KMS-11 (cell line): ENCODE measurements around the gene PKHD1.

Experiments used
- H2AFZ ChIP-seq: fragments of 200-600 bp; sonication (generic); 2 replicates; pipeline ENCODE4 v1.6.1; 2016; ENCODE audit warnings: antibody characterized with exemption, mixed run types, low read depth
- H3K27ac ChIP-seq: fragments of 200-600 bp; sonication (generic); 2 replicates; pipeline ENCODE4 v1.6.1; 2016; ENCODE audit warnings: mild to moderate bottlenecking, mixed run types
- H3K27me3 ChIP-seq: fragments of 200-600 bp; sonication (generic); 2 replicates; pipeline ENCODE4 v1.6.1; 2017; ENCODE audit warnings: mild to moderate bottlenecking, low read depth, mixed run types, moderate library complexity; ENCODE audit not compliant: insufficient read depth
- H3K36me3 ChIP-seq: fragments of 200-600 bp; sonication (generic); 2 replicates; pipeline ENCODE4 v1.6.1; 2017; ENCODE audit warnings: mild to moderate bottlenecking, mixed run types; ENCODE audit not compliant: insufficient read depth
- H3K4me1 ChIP-seq: fragments of 200-600 bp; sonication (generic); 2 replicates; pipeline ENCODE4 v1.6.1; 2016; ENCODE audit warnings: mild to moderate bottlenecking, low read depth, mixed run types; ENCODE audit not compliant: poor library complexity, severe bottlenecking
- H3K4me2 ChIP-seq: fragments of 200-600 bp; sonication (generic); 2 replicates; pipeline ENCODE4 v1.7.0; 2016; ENCODE audit warnings: mild to moderate bottlenecking, mixed run types
- H3K4me3 ChIP-seq: fragments of 200-600 bp; sonication (generic); IDR thresholded peaks from 2 replicates; pipeline ENCODE4 v1.6.1; 2017; ENCODE audit warnings: low read depth, low read length, mixed read lengths; ENCODE audit not compliant: insufficient read depth
- H3K79me2 ChIP-seq: fragments of 200-600 bp; sonication (generic); 2 replicates; pipeline ENCODE4 v1.6.1; 2016; ENCODE audit warnings: low read depth, mixed run types; ENCODE audit not compliant: insufficient read depth
- H3K9ac ChIP-seq: fragments of 200-600 bp; sonication (generic); 2 replicates; pipeline ENCODE4 v1.6.1; 2016; ENCODE audit warnings: mild to moderate bottlenecking, mixed run types
- H4K20me1 ChIP-seq: fragments of 200-600 bp; sonication (generic); 2 replicates; pipeline ENCODE4 v1.6.1; 2016; ENCODE audit warnings: mild to moderate bottlenecking, mixed run types; ENCODE audit not compliant: insufficient read depth
- TF ChIP-seq, protein P1 (sequence below): fragments of 200-600 bp; sonication (generic); conservative IDR thresholded peaks from 2 replicates; pipeline ENCODE4 v1.6.1; 2017; ENCODE audit warnings: low read depth, mild to moderate bottlenecking, antibody characterized with exemption, low read length, moderate library complexity, mixed read lengths

Gene PKHD1

DNA sequence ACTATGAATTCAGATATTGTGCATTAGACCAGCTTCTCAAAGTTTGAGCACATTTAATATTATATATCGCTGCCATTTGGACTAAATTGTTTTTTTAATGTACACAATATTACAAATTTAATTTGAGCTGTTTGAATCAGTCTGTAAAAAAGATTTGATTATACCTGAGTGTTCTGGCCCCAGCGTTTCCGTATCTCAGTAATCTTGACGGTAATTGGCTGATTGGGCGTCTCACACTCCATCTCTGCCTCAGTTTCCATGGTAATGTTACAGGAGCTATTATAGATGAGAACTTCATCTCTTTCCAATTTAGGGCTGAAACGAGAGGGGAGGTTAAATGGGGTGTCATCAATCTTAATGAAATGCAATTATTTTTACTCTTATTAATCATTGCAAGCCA, 77.3 kb downstream of the PKHD1 start:
- H4K20me1 ChIP-seq, result no peaks in the 10 kb centered on the region
- no peak overlapping the region for H3K4me3 ChIP-seq
- no peak overlapping the region for H3K27ac ChIP-seq
- H3K9ac ChIP-seq, result no peak overlapping the region
- H3K36me3 ChIP-seq, result no peaks in the 10 kb centered on the region
- no peak overlapping the region for H3K4me2 ChIP-seq
- H3K4me1 ChIP-seq, result no peaks in the 10 kb centered on the region
- H3K27me3 ChIP-seq, result no peaks in the 10 kb centered on the region
- no peaks in the 10 kb centered on the region for H3K79me2 ChIP-seq
- TF ChIP-seq, protein P1, sequence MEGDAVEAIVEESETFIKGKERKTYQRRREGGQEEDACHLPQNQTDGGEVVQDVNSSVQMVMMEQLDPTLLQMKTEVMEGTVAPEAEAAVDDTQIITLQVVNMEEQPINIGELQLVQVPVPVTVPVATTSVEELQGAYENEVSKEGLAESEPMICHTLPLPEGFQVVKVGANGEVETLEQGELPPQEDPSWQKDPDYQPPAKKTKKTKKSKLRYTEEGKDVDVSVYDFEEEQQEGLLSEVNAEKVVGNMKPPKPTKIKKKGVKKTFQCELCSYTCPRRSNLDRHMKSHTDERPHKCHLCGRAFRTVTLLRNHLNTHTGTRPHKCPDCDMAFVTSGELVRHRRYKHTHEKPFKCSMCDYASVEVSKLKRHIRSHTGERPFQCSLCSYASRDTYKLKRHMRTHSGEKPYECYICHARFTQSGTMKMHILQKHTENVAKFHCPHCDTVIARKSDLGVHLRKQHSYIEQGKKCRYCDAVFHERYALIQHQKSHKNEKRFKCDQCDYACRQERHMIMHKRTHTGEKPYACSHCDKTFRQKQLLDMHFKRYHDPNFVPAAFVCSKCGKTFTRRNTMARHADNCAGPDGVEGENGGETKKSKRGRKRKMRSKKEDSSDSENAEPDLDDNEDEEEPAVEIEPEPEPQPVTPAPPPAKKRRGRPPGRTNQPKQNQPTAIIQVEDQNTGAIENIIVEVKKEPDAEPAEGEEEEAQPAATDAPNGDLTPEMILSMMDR, result no peak
- no peak overlapping the region for H2AFZ ChIP-seq

DNA sequence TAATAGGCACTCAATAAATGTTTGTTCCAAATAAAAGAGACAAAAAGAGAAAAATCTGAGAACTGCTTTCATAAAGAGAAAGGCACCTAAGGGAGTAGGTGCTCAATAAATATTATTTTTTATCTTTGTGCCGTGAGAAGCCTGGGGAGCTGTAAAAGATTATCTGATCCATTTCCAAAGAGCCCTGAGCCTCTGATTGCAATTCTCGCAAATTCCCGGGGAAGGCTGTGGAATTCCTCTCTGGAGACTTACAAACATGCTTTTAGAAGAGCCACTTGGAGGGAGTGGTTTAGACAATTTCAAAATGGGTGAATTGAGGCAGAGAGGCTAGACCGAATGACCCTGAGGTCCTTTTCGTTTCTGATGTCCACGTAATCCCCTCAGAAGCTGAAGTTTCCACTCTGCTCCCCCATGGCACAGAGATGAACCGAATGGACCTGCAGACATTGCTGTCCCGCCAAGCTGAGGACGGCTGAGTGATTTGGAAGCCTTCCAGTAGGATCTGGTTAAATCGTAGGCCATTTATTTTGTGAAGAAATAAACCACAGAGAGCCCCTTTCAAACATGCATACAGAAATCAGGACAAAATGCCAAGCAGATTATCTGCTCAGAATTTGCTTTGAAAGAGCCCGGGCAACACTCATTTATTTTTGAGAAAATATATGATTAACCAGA, 77.8 kb downstream of the PKHD1 start:
- Histone ChIP-seq H3K27ac (no peak overlapping the region), H2AFZ (no peak overlapping the region), H3K27me3 (no peaks in the 10 kb centered on the region), H3K4me3 (no peak overlapping the region), H4K20me1 (no peaks in the 10 kb centered on the region), H3K4me1 (no peaks in the 10 kb centered on the region), H3K4me2 (no peak overlapping the region), H3K36me3 (no peaks in the 10 kb centered on the region), H3K79me2 (no peaks in the 10 kb centered on the region), H3K9ac (no peak overlapping the region)
- TF ChIP-seq, protein P1, result no peak

DNA sequence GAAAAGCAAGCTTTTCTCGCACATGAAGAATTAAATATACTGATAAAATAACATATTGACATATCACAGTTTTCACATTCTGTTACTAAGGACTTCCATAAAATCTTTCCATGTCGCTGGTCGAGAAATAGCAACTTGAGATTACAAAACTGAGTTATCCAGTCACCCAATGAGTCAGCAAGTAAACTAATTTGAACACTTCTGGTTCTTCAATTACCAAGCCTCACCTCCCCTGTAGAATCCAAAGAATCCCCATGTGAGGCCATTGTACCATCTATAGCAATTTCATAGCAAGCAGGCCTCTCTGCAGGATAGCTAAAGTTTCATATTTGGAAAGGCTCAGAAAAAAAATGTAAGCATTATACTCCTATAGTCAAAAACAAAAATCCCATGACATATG, 87.3 kb downstream of the PKHD1 start:
- no peaks in the 10 kb centered on the region for H3K27me3 ChIP-seq
- H3K9ac ChIP-seq, result no peak overlapping the region
- H2AFZ ChIP-seq, result no peak overlapping the region
- TF ChIP-seq, protein P1, result no peak
- H3K27ac ChIP-seq, result no peak overlapping the region
- H3K36me3 ChIP-seq, result no peaks in the 10 kb centered on the region
- H3K4me2 ChIP-seq, result no peak overlapping the region
- no peaks in the 10 kb centered on the region for H3K4me1 ChIP-seq
- H4K20me1 ChIP-seq, result no peaks in the 10 kb centered on the region
- no peaks in the 10 kb centered on the region for H3K79me2 ChIP-seq
- no peak overlapping the region for H3K4me3 ChIP-seq

DNA sequence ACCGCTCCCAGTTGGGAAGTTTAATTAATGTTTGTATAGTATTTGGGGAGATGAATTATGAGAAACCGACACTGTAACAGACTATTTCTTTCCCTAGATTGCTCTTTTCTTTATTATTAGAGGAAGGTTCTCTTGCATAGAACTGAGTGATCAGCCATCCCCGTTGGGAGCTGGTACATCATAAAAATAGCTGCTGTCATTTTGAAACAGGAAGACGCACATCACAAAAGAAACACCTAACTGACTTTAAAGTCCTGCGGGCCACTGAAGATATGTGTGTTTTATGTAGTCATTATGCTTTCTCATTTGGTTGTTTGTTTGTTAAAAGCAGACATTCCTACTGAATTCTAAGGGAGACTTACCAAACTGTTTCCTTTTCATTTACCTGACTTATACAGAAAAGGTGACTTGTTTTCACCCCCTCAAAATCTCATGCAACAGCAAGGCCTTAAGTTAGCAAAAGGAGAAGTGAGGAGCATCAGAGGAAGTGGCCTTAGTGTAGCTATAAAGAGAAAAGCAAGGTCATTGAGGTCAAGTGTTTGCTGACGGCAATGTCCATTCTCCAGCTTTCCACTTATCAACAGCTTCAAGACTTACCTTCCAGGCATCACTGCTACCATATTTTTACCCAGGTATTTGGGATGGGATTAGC, 91.0 kb downstream of the PKHD1 start:
- Histone ChIP-seq H3K4me2 (no peak overlapping the region), H3K4me1 (no peaks in the 10 kb centered on the region), H3K27ac (no peak overlapping the region), H3K27me3 (no peaks in the 10 kb centered on the region), H3K36me3 (no peaks in the 10 kb centered on the region), H4K20me1 (no peaks in the 10 kb centered on the region), H3K9ac (no peak overlapping the region), H2AFZ (no peak overlapping the region), H3K4me3 (no peak overlapping the region), H3K79me2 (no peaks in the 10 kb centered on the region)
- TF ChIP-seq, protein P1, result no peak
